ENCODE results near the gene SNRNP48. TPM values are rescaled to one million over a fixed set of nuclear protein-coding genes. Genes with fewer than 3 reads are reported as not detected.

SNRNP48 gene
- total RNA-seq, 4 donors from 2014 or later: 11.2 to 28.8 (median 20.1) TPM

- Histone ChIP-seq H3K27me3 (no peaks in the 10 kb centered on the region), H3K36me3 (no peaks in the 10 kb centered on the region), H3K4me1 (no peaks in the 10 kb centered on the region), H3K27ac (no peak overlapping the region), H3K4me3 (replicated peaks in 1 of 3) (no peak overlapping the region), H3K9me3 (no peaks in the 10 kb centered on the region)
- intact Hi-C loops (cut with DNase I): no loop called here
- 92% methylated on average over 4 of the region's 4 CpGs for WGBS, 2 donors
- TF ChIP-seq POLR2A (IDR thresholded peaks at IDR 0.05) (no peak), CTCF (IDR thresholded peaks at IDR 0.05) (no peak)
- DNase-seq: no peak
Measured at GRCh38 chr6:7658543-7658942, 68.5 kb downstream of the SNRNP48 start.

GRCh38 chr6:7661364-7661763 is 71.4 kb downstream of the SNRNP48 start:
- no peaks in the 10 kb centered on the region for H3K4me1 ChIP-seq
- H3K4me3 ChIP-seq (replicated peaks in 1 of 3): no peak overlapping the region
- H3K27ac ChIP-seq: no peak overlapping the region
- no peaks in the 10 kb centered on the region for H3K27me3 ChIP-seq
- no peaks in the 10 kb centered on the region for H3K36me3 ChIP-seq
- TF ChIP-seq CTCF (IDR thresholded peaks at IDR 0.05) (no peak), POLR2A (IDR thresholded peaks at IDR 0.05) (no peak)
- no peak for DNase-seq
- intact Hi-C loops (cut with DNase I): no loop called here
- no peaks in the 10 kb centered on the region for H3K9me3 ChIP-seq
- WGBS, 2 donors: 68 to 92% methylated on average over 3 of the region's 3 CpGs

Other genes with a start within 250 kb of the SNRNP48 start
- gene CAGE1, start 200.5 kb upstream of the SNRNP48 start, total RNA-seq: under 1 TPM in 1 of 4 donors, not detected in 3; 0.20 TPM
- gene RIOK1, start 200.4 kb upstream of the SNRNP48 start, total RNA-seq: 10 to 100 TPM; 11.3 to 17.5 (median 15.8) TPM
- gene DSP, start 48.5 kb upstream of the SNRNP48 start, total RNA-seq: 100 to 1,000 TPM; 122 to 176 (median 145) TPM
- 1 to 10 TPM in 3 of 4 donors, under 1 TPM in 1; 0.78 to 3.1 (median 1.9) TPM for gene BMP6, start 135.9 kb downstream of the SNRNP48 start, total RNA-seq

Measured in thyroid gland (tissue), 4 donors.